Erythroblast (primary cell): ENCODE data around the gene ARAP1.

Source experiments
- GATA1 ChIP-seq: IDR thresholded peaks from 2 replicates; pipeline ENCODE4 v1.6.1; 2011; ENCODE audit warnings: low read depth, mild to moderate bottlenecking, control low read depth, low read length, moderate library complexity
- POLR2A ChIP-seq: IDR thresholded peaks from 2 replicates; pipeline ENCODE4 v1.6.1; 2011; ENCODE audit warnings: mild to moderate bottlenecking, low read length

DNA sequence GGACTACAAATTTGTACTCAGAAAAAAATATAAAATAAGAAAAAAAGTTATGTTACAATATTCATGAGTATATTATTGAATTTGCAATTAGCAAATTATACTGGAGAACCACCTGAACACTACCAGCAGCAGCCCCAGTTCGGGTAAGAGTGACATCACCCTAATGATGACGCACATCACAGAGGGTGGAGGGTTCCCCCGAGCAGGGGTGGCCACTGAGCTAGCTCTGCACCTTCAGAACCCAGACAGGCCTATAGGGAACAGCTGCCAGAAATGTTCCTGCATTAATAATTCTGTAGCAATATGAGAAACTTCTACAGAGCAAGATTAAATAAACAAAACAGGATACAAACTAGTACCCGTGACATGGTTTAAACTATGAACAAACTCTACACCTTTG lies 17.5 kb upstream of the ARAP1 start:
- TF ChIP-seq POLR2A: no peak
- no peak for TF ChIP-seq GATA1
